HUES6 (cell line): ENCODE measurements around the gene CCNI2.

Experiments used
- H3K27ac ChIP-seq: 2 replicates; pipeline ENCODE4 v1.7.0; 2013; ENCODE audit warnings: low read depth, mild to moderate bottlenecking, low read length, inconsistent platforms
- H3K27me3 ChIP-seq: 2 replicates; pipeline ENCODE4 v1.6.1; 2013; ENCODE audit warnings: low read length; ENCODE audit not compliant: control insufficient read depth, insufficient read depth
- H3K36me3 ChIP-seq: 2 replicates; pipeline ENCODE4 v1.6.1; 2013; ENCODE audit warnings: low read length; ENCODE audit not compliant: control insufficient read depth, insufficient read depth
- H3K4me1 ChIP-seq: 2 replicates; pipeline ENCODE4 v1.6.1; 2013; ENCODE audit warnings: low read length; ENCODE audit not compliant: control insufficient read depth, insufficient read depth
- H3K4me3 ChIP-seq: 2 replicates; pipeline ENCODE4 v1.5.1; 2013; ENCODE audit warnings: low read depth, low read length
- H3K9ac ChIP-seq: one replicate; pipeline ENCODE4 v1.6.1; 2013; ENCODE audit warnings: mild to moderate bottlenecking, low read length
- H3K9me3 ChIP-seq: 2 replicates; pipeline ENCODE4 v1.6.1; 2013; ENCODE audit warnings: low read depth, low read length; ENCODE audit not compliant: control insufficient read depth, insufficient read depth

CCNI2 gene

GRCh38 chr5:132746954-132747615 lies at the start of gene CCNI2:
Gene CCNI2 (plus strand): TSS chr5:132747426. CDS start chr5:132747496, 70 bp downstream.
- peak within 1 kb of the TSS; percentile 1 for H3K9ac ChIP-seq
- H3K4me1 ChIP-seq, result 0 out of 2 replicates have a peak, but pooled peaks cover 7% of the 10 kb centered on the region
- H3K27me3 ChIP-seq, result peaks cover 67% of the 10 kb centered on the region
- no peaks in the 10 kb centered on the region for H3K36me3 ChIP-seq
- H3K9me3 ChIP-seq, result no peaks in the 10 kb centered on the region
- peak within 1 kb of the TSS; percentile 63 for H3K4me3 ChIP-seq
- H3K27ac ChIP-seq, result no peak within 1 kb of the TSS

- Histone ChIP-seq H3K27me3 (no peaks in the 10 kb centered on the region), H3K9ac (no peak overlapping the region), H3K4me1 (no peaks in the 10 kb centered on the region), H3K36me3 (peaks cover 16% of the 10 kb centered on the region), H3K27ac (no peak overlapping the region), H3K4me3 (no peak overlapping the region), H3K9me3 (no peaks in the 10 kb centered on the region)
Observed at GRCh38 chr5:132704875-132705274, 42.4 kb upstream of the CCNI2 start.

- Histone ChIP-seq H3K27me3 (no peaks in the 10 kb centered on the region), H3K9me3 (no peaks in the 10 kb centered on the region), H3K27ac (no peak overlapping the region), H3K36me3 (no peaks in the 10 kb centered on the region), H3K4me1 (no peaks in the 10 kb centered on the region), H3K9ac (no peak overlapping the region), H3K4me3 (no peak overlapping the region)
Observed at GRCh38 chr5:132708645-132709044, 38.6 kb upstream of the CCNI2 start.

GRCh38 chr5:132714456-132715307 lies 32.5 kb upstream of the CCNI2 start:
- H3K27ac ChIP-seq, result no peak overlapping the region
- no peak overlapping the region for H3K9ac ChIP-seq
- no peaks in the 10 kb centered on the region for H3K9me3 ChIP-seq
- H3K4me1 ChIP-seq, result no peaks in the 10 kb centered on the region
- H3K36me3 ChIP-seq, result peaks cover 3% of the 10 kb centered on the region; the same call in 1 of the 2 replicates
- no peaks in the 10 kb centered on the region for H3K27me3 ChIP-seq
- no peak overlapping the region for H3K4me3 ChIP-seq

- no peaks in the 10 kb centered on the region for H3K9me3 ChIP-seq
- H3K36me3 ChIP-seq, result peaks cover 3% of the 10 kb centered on the region; the same call in 1 of the 2 replicates
- H3K27me3 ChIP-seq, result no peaks in the 10 kb centered on the region
- no peak overlapping the region for H3K27ac ChIP-seq
- H3K4me3 ChIP-seq, result no peak overlapping the region
- no peaks in the 10 kb centered on the region for H3K4me1 ChIP-seq
- H3K9ac ChIP-seq, result no peak overlapping the region
Observed at GRCh38 chr5:132718544-132719312, 28.5 kb upstream of the CCNI2 start.

GRCh38 chr5:132725745-132726144 lies 21.5 kb upstream of the CCNI2 start:
- H3K4me3 ChIP-seq, result no peak overlapping the region
- no peak overlapping the region for H3K27ac ChIP-seq
- H3K9me3 ChIP-seq, result no peaks in the 10 kb centered on the region
- no peaks in the 10 kb centered on the region for H3K36me3 ChIP-seq
- H3K4me1 ChIP-seq, result no peaks in the 10 kb centered on the region
- no peaks in the 10 kb centered on the region for H3K27me3 ChIP-seq
- H3K9ac ChIP-seq, result no peak overlapping the region

GRCh38 chr5:132729896-132730295 lies 17.3 kb upstream of the CCNI2 start:
- no peak overlapping the region for H3K4me3 ChIP-seq
- no peak overlapping the region for H3K27ac ChIP-seq
- peaks cover 4% of the 10 kb centered on the region; the same call in 1 of the 2 replicates for H3K36me3 ChIP-seq
- no peaks in the 10 kb centered on the region for H3K4me1 ChIP-seq
- H3K9ac ChIP-seq, result no peak overlapping the region
- no peaks in the 10 kb centered on the region for H3K9me3 ChIP-seq
- no peaks in the 10 kb centered on the region for H3K27me3 ChIP-seq

GRCh38 chr5:132733499-132734148 lies 13.6 kb upstream of the CCNI2 start:
- H3K9ac ChIP-seq, result no peak overlapping the region
- no peaks in the 10 kb centered on the region for H3K9me3 ChIP-seq
- no peak overlapping the region for H3K27ac ChIP-seq
- peaks cover 6% of the 10 kb centered on the region; the same call in 1 of the 2 replicates for H3K4me1 ChIP-seq
- peaks cover 5% of the 10 kb centered on the region; the same call in 1 of the 2 replicates for H3K27me3 ChIP-seq
- peaks cover 4% of the 10 kb centered on the region; the same call in 1 of the 2 replicates for H3K36me3 ChIP-seq
- H3K4me3 ChIP-seq, result no peak overlapping the region

- Histone ChIP-seq H3K36me3 (peaks cover 4% of the 10 kb centered on the region; the same call in 1 of the 2 replicates), H3K4me1 (peaks cover 6% of the 10 kb centered on the region; the same call in 1 of the 2 replicates), H3K9ac (no peak overlapping the region), H3K27ac (no peak overlapping the region), H3K27me3 (peaks cover 5% of the 10 kb centered on the region; the same call in 1 of the 2 replicates), H3K4me3 (no peak overlapping the region), H3K9me3 (no peaks in the 10 kb centered on the region)
Observed at GRCh38 chr5:132734687-132735086, 12.5 kb upstream of the CCNI2 start.
